Measurements from ENCODE around the gene ECT2. TPM values are rescaled to one million over a fixed set of nuclear protein-coding genes. Genes with fewer than 3 reads are reported as not detected.
"Not testable (repeated sequence)": the region's sequence is repeated elsewhere in the genome, so short reads cannot be mapped to it uniquely, and the experiment has no call there.

ECT2 gene
- total RNA-seq, 1 experiment from 2014 or later = 171 TPM

GRCh38 chr3:172726380-172726779 lies 24.1 kb upstream of the ECT2 start:
- no peak for DNase-seq (ENCODE audit: extremely low read depth, low read depth)

- DNase-seq (ENCODE audit: extremely low read depth, low read depth) = no peak
Measured at GRCh38 chr3:172735014-172735413, 15.5 kb upstream of the ECT2 start.

- no peak for DNase-seq (ENCODE audit: extremely low read depth, low read depth)
Measured at GRCh38 chr3:172739462-172739861, 11.1 kb upstream of the ECT2 start.

- peak; percentile 21 for DNase-seq (ENCODE audit: extremely low read depth, low read depth)
Measured at GRCh38 chr3:172746475-172746874, 4.1 kb upstream of the ECT2 start.

DNA sequence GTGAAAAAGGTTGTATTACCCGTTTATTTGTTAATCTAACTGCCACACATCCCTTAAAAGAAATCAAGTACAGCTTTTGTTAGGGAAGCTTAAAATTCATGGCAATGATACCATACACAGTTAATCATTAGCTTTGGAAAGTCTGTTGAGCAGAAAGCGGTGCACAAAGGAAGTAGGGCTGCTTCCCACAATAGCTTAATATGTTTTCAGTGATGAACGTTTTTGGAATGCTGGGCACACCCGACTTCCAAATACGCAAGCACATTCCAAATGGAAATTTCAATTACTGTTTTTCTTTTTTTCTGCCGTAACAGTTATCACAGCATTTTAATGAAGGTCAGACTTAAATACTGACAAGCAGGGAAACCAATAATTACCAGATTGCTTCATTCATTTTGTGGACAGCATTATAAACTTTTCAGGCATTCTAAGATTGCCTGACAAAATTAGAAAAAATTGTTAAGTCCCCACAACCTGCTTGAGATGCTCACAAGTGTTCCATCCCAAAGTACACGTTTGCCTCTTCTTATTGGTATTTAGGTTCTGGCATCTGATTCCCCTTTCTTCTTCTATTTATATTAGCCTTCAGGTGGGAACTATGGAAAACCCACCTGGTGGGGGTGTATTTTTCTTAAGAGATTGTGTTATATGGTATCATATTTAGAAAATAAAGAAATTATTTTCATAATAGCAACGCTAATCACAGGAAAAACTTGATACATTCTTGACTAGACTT lies 1.1 kb upstream of the ECT2 start:
- peak; percentile 90 for DNase-seq (ENCODE audit: extremely low read depth, low read depth)

DNA sequence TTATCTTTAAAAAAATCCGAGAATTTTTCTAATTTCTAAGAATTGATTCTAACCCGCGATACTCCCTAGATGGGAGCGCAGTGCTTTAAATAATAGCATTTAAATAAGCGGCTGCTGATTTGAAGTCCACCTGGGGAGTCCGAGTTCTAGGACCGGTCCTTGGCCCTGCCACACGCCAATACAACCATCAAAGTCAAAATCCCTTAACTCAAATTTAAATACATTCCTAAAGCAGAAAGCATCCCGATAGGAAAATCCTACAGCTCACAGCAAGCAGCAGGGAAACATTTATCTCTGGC lies 508 bp upstream of the ECT2 start:
- DNase-seq (ENCODE audit: extremely low read depth, low read depth) = no peak

- no peak for DNase-seq (ENCODE audit: extremely low read depth, low read depth)
Measured at GRCh38 chr3:172751175-172751704, 714 bp downstream of the ECT2 start.

- no peak for DNase-seq (ENCODE audit: extremely low read depth, low read depth)
Measured at GRCh38 chr3:172752651-172753050, 2.1 kb downstream of the ECT2 start.

GRCh38 chr3:172753125-172753524 lies 2.6 kb downstream of the ECT2 start:
- DNase-seq (ENCODE audit: extremely low read depth, low read depth) = no peak

DNA sequence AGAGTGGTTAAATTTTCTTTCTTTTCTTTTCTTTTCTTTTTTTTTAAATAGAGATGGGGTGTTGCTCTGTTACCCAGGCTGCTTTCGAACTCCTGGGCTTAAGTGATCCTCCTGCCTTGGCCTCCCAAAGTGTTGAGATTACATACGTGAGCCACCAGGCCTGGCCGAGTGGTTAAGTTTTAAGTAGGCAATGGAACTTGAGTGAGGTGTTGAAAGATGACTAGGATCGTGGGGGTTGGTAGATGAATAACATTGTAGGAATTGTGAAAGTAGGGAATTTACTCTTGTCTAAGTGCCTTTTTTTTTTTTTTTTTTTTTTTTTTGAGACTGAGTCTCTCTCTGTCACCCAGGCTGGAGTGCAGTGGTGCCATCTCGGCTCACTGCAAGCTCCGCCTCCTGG lies 9.9 kb downstream of the ECT2 start:
- not testable (repeated sequence) for DNase-seq (ENCODE audit: extremely low read depth, low read depth)

DNA sequence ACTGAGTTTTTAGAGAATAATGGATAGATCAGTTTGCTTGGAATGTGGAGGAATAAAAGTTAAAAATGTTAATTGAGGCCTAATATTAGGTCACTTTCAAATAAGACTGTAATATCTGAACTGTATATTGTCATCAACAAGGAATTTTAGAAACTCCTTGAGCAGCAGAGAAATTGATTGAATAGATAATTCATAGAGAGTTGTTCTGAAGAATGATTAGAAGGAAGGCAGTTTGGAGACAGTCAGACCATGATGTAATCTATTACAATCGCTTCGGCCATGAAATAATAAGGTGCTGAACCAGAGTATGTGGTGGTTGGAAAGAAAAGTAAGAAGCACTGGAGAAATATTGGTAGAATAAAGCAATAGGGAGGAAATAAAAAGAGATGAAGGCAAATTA lies 15.7 kb downstream of the ECT2 start:
- no peak for DNase-seq (ENCODE audit: extremely low read depth, low read depth)

DNA sequence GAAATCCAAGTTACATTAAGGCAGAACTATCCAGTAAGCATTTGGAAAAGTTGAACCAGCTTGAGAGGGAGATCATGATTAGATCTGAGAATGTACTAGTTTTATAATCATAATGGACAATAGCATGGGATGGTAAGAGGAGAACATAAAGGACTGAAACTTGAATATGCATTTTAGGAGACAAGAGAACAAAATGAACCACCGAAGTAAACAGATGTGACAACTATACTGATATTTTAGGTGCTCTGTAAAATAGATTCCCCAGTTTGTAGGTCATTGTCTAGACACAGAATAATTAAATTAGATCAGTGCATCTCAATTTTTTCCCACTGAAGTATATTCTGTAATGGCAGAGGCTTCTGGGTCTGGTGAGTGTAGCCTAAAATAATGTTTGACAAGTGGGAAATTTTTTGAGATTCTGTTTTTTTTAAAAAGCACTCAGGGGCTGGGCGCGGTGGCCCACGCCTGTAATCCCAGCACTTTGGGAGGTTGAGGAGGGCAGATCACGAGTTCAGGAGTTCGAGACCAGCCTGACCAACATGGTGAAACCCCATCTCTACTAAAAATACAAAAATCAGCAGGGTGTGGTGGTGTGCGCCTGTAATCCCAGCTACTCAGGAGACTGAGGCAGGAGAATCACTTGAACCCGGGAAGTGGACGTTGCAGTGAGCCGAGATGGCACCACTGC lies 16.3 kb downstream of the ECT2 start:
- DNase-seq (ENCODE audit: extremely low read depth, low read depth) = no peak

DNA sequence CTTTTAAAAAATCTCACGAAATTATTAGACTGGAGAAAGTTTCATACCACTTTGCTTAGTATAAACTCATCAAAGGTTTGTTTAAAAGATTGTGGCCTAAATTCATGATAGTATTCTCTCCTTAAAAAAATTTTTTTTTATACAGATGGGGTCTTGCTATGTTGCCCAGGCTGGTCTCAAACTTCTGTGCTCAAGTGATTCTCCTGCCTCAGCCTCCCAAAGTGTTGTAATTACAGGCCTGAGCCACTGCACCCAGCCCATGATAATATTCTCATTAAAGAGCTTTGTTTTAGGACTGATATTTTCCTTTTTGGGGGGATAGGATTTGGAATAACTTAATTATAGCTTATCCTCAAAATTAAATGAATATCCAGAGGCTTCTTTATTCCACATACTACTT lies 19.9 kb downstream of the ECT2 start:
- no peak for DNase-seq (ENCODE audit: extremely low read depth, low read depth)

GRCh38 chr3:172771672-172772071 lies 21.1 kb downstream of the ECT2 start:
- no peak for DNase-seq (ENCODE audit: extremely low read depth, low read depth)

GRCh38 chr3:172776049-172776717 lies 25.7 kb downstream of the ECT2 start:
- no peak for DNase-seq (ENCODE audit: extremely low read depth, low read depth)

DNA sequence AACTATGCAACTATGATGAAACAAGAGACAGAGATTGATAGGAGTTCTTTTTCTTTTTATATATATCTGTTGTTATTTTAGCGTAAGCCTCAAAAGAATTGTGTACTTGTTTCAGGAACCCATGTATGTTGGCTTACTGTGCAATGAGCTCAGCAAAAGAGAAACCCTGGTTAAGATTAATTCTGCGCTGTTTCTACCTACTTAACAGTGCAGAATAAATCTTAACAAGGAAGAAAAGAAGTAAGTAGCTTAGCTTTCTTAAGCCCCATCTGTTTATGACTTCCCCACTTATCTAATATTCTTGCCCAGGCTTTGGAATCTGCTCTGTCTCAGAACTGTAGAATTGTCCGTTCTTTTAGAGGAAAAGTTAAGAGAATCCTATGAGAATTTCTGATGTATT lies 27.4 kb downstream of the ECT2 start:
- no peak for DNase-seq (ENCODE audit: extremely low read depth, low read depth)

- no peak for DNase-seq (ENCODE audit: extremely low read depth, low read depth)
Measured at GRCh38 chr3:172782235-172782634, 31.7 kb downstream of the ECT2 start.

- no peak for DNase-seq (ENCODE audit: extremely low read depth, low read depth)
Measured at GRCh38 chr3:172786036-172786435, 35.5 kb downstream of the ECT2 start.

DNA sequence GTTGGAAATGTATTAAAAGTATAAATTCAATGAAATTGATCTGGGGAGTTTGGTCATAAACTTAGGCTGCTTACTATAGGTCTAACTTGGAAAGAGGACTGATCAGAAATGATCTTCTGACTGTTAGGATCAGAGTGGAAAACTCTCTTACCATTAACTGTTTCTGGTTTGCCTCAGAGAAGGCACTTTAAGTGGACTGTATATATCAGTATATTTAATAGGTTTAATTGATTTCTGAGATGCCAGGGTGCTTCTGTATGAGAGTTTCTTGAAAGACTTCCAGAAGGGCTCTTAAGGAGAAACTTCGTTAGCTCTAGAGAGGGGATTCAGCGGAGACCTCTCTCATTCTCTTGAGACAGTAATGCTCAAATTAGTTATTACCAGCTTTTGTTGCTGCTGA lies 36.5 kb downstream of the ECT2 start:
- no peak for DNase-seq (ENCODE audit: extremely low read depth, low read depth)

DNA sequence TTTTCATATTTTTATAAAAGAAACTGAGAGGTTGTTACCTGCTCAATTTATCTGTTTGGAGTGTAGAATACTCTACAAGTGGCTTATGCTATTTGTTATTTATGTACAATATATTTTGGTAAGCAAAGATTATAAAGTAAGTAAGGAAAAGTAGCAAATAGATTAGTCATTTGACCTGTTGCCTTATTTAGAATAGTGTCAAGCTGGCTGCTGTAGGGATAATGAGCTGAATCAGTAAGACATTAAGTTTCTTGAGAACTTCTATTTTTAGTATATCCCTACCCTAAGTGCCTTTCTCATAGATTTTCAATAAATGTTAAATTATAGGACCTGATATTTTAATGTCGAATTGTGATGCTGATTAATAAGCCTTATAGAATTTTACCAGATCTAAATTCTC lies 37.2 kb downstream of the ECT2 start:
- no peak for DNase-seq (ENCODE audit: extremely low read depth, low read depth)

DNA sequence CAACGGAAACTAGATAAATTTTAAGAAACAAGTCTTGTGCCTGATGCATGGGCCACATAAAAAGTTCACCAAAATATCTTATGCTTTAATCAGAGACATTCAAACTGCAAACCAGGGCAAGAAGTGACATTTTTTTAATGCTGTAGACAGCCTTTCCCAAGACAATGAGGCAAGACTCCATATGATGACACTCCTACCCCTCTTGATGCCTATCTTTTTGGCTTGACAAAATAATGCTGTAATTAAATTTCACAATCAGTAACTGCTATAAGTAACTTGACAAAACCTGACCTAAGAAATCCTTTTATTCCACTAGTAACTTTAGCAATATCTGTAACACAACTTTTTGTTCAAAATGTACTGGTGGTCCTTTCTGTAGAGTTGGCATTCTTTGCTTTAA lies 48.7 kb downstream of the ECT2 start:
- DNase-seq (ENCODE audit: extremely low read depth, low read depth) = no peak

- no peak for DNase-seq (ENCODE audit: extremely low read depth, low read depth)
Measured at GRCh38 chr3:172800156-172800555, 49.6 kb downstream of the ECT2 start.

All from NCI-H460 (cell line).